Fibroblast of lung (primary cell): Measurements from ENCODE around the gene SPOCK3.

Source experiments
- EZH2 ChIP-seq: IDR thresholded peaks from 2 replicates; pipeline ENCODE4 v1.5.1; 2012; ENCODE audit warnings: low read length, control low read depth, mild to moderate bottlenecking; ENCODE audit errors: missing control alignments
- TF ChIP-seq, protein P1 (sequence below), 2 donors: IDR thresholded peaks in 1 of 2; conservative IDR thresholded peaks in 1 of 2; 1 replicate in 1 of 2; 2 replicates in 1 of 2; pipeline ENCODE4 v1.5.1; 2011 to 2012; ENCODE audit warnings: low read length in 2 of 2, control low read depth in 1 of 2, inconsistent platforms in 1 of 2, low read depth in 1 of 2, mild to moderate bottlenecking in 1 of 2

DNA sequence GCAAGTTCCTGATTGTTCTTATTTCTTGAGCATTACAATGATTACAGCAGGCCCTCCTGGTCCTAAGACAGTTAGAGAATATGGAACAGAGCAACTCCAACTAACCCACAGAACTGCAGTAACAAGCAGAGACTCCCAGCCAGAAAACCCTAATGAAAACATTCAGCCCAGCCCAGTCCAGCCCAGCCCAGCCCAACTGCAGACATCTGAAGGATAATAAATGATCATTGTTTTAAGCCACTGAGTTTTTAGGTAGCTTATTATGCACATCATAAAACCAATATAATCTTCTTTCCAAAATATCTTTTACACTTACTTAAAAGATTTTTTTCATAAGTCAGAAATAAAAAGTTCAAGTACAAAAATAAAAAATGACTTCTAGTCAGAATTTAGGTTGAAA lies 51.3 kb downstream of the SPOCK3 start:
- TF ChIP-seq, protein P1, sequence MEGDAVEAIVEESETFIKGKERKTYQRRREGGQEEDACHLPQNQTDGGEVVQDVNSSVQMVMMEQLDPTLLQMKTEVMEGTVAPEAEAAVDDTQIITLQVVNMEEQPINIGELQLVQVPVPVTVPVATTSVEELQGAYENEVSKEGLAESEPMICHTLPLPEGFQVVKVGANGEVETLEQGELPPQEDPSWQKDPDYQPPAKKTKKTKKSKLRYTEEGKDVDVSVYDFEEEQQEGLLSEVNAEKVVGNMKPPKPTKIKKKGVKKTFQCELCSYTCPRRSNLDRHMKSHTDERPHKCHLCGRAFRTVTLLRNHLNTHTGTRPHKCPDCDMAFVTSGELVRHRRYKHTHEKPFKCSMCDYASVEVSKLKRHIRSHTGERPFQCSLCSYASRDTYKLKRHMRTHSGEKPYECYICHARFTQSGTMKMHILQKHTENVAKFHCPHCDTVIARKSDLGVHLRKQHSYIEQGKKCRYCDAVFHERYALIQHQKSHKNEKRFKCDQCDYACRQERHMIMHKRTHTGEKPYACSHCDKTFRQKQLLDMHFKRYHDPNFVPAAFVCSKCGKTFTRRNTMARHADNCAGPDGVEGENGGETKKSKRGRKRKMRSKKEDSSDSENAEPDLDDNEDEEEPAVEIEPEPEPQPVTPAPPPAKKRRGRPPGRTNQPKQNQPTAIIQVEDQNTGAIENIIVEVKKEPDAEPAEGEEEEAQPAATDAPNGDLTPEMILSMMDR (conservative IDR thresholded peaks at IDR 0.05 in 1 of 2, IDR thresholded peaks at IDR 0.05 in 1 of 2; ENCODE audit: low read depth in 1 of 2, low read length in 2 of 2): no peak
- no peak for TF ChIP-seq EZH2
